GM18507 (cell line): ENCODE results near the gene ITGA7.

Experiments used
- DNase-seq: peaks from one replicate; pipeline ENCODE4 v3.0.0; 2011; ENCODE audit warnings: low read depth; ENCODE audit not compliant: insufficient read length; ENCODE audit errors: extremely low spot score
- FAIRE-seq: peaks from 2 replicates; lab custom pipeline; 2011; peaks lifted over from hg19 to GRCh38; lab: Jason Lieb, UNC

ITGA7 gene

GRCh38 chr12:55707841-55708694, at the start of gene ITGA7:
TSS of gene ITGA7 (minus strand) at chr12:55707904. CDS start at chr12:55707682, 222 bp downstream.
- FAIRE-seq (no peak), DNase-seq (no peak)

GRCh38 chr12:55755246-55755645, 47.5 kb upstream of the ITGA7 start:
- no peak for FAIRE-seq
- no peak for DNase-seq

GRCh38 chr12:55748230-55748993, 40.7 kb upstream of the ITGA7 start:
- FAIRE-seq (no peak), DNase-seq (no peak)

GRCh38 chr12:55746913-55747231, 39.2 kb upstream of the ITGA7 start:
- DNase-seq (no peak), FAIRE-seq (no peak)

GRCh38 chr12:55746174-55746912, 38.6 kb upstream of the ITGA7 start:
- no peak for FAIRE-seq
- DNase-seq, result no peak

- FAIRE-seq (no peak), DNase-seq (no peak)
Observed at GRCh38 chr12:55745361-55746173, 37.9 kb upstream of the ITGA7 start.

GRCh38 chr12:55744340-55745030, 36.8 kb upstream of the ITGA7 start:
- DNase-seq (no peak), FAIRE-seq (no peak)

- FAIRE-seq, result peak; percentile 44
- no peak for DNase-seq
Observed at GRCh38 chr12:55743406-55744339, 36.0 kb upstream of the ITGA7 start.

- DNase-seq (no peak), FAIRE-seq (peak; percentile 36)
Observed at GRCh38 chr12:55742719-55743405, 35.2 kb upstream of the ITGA7 start, which contains the start of gene GDF11. TSS of gene GDF11 (plus strand) at chr12:55743122. CDS start at chr12:55743317, 195 bp downstream.

- DNase-seq, result no peak
- no peak for FAIRE-seq
Observed at GRCh38 chr12:55741931-55742680, 34.4 kb upstream of the ITGA7 start.

- FAIRE-seq, result no peak
- DNase-seq, result no peak
Observed at GRCh38 chr12:55739025-55739378, 31.3 kb upstream of the ITGA7 start.

- FAIRE-seq, result peak; percentile 93
- no peak for DNase-seq
Observed at GRCh38 chr12:55738123-55739024, 30.7 kb upstream of the ITGA7 start.

- FAIRE-seq (no peak), DNase-seq (no peak)
Observed at GRCh38 chr12:55737581-55738122, 29.9 kb upstream of the ITGA7 start.

GRCh38 chr12:55736780-55737580, 29.3 kb upstream of the ITGA7 start:
- DNase-seq, result no peak
- peak; percentile 81 for FAIRE-seq

GRCh38 chr12:55736076-55736475, 28.4 kb upstream of the ITGA7 start:
- DNase-seq (no peak), FAIRE-seq (no peak)
